Activated CD4-positive, alpha-beta T cell treated with anti-CD3 and anti-CD28 coated beads, Interleukin-2, amount 10 ng/mL, durations not matched to agents 7 days and 5 days (primary cell): Measurements from ENCODE around the gene NBAS. TPM values are rescaled to one million over a fixed set of nuclear protein-coding genes. Genes with fewer than 3 reads are reported as not detected.
A peak's percentile ranks its signal among the peaks of the same experiment; 100 is the strongest.

Source experiments
- CTCF ChIA-PET: fragments of 350-600 bp; sonication (Branson Sonifier 250); formaldehyde crosslinking; loops from one replicate; lab custom pipeline; 2021; ENCODE audit warnings: antibody characterized with exemption; lab: Charles Lee
- POLR2A ChIA-PET: fragments of 350-600 bp; sonication (Branson Sonifier 250); formaldehyde crosslinking; loops from one replicate; lab custom pipeline; 2021; ENCODE audit warnings: antibody characterized with exemption; lab: Charles Lee
- DNase-seq: peaks from one replicate; pipeline ENCODE4 v3.0.0-alpha.2; 2020
- H3K27ac Mint-ChIP-seq: one replicate; pipeline ENCODE4 v1.8.0; 2021; ENCODE audit warnings: mild to moderate bottlenecking, moderate library complexity, mixed read lengths
- H3K27me3 Mint-ChIP-seq: one replicate; pipeline ENCODE4 v1.8.0; 2021; ENCODE audit warnings: mixed read lengths
- H3K36me3 Mint-ChIP-seq: one replicate; pipeline ENCODE4 v1.8.0; 2021; ENCODE audit warnings: low read depth, mixed read lengths
- H3K4me1 Mint-ChIP-seq: one replicate; pipeline ENCODE4 v1.8.0; 2021; ENCODE audit warnings: mixed read lengths
- H3K4me3 Mint-ChIP-seq: one replicate; pipeline ENCODE4 v1.8.0; 2021; ENCODE audit warnings: mild to moderate bottlenecking, moderate library complexity, mixed read lengths
- H3K9me3 Mint-ChIP-seq: one replicate; pipeline ENCODE4 v1.8.0; 2021; ENCODE audit warnings: mixed read lengths
- total RNA-seq, 2 experiments: library from RNA; stranded (reverse); gene quantifications; one replicate each; pipeline ENCODE4 v1.2.3, GENCODE V29; 2021

Gene NBAS
- total RNA-seq, 2 experiments from 2014 or later, result 33.0 to 36.5 TPM

- Mint-ChIP-seq H3K9me3 (no peaks in the 10 kb centered on the region), H3K36me3 (no peaks in the 10 kb centered on the region), H3K27ac (no peak overlapping the region), H3K4me3 (no peak overlapping the region), H3K27me3 (no peaks in the 10 kb centered on the region), H3K4me1 (no peaks in the 10 kb centered on the region)
- no peak for DNase-seq
- ChIA-PET POLR2A (no interaction called here), CTCF (interaction anchor here (0.6 kb wide), 1 partner anchor 53 kb away, joined by 4 read pairs; no protein-coding TSS in a partner anchor)
These were observed 21.7 kb upstream of the NBAS start for GRCh38 chr2:15582710-15583357.

GRCh38 chr2:15580451-15580850, 19.3 kb upstream of the NBAS start:
- Mint-ChIP-seq H3K4me1 (no peaks in the 10 kb centered on the region), H3K9me3 (no peaks in the 10 kb centered on the region), H3K4me3 (no peak overlapping the region), H3K27me3 (no peaks in the 10 kb centered on the region), H3K27ac (no peak overlapping the region), H3K36me3 (no peaks in the 10 kb centered on the region)
- DNase-seq, result no peak
- ChIA-PET CTCF (no interaction called here), POLR2A (no interaction called here)

DNA sequence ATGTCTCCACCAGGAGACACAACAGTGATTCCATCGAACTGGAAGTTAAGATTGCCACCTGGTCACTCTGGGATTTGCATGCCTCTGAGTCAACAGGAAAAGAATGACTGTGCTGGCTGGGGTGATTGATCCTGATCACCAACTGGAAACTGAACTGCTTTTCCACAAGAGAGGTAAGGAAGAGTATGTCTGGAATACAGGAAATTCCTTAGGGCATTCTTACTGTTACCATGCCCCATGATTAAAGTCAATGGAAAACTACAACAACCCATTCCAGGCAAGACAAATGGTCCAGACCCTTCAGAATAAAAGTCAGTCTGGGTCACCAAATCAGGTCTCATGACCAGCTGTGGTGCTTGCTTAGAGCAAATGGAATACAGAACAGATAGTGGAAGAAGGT, 18.5 kb upstream of the NBAS start:
- Mint-ChIP-seq H3K27me3 (no peaks in the 10 kb centered on the region), H3K27ac (no peak overlapping the region), H3K36me3 (no peaks in the 10 kb centered on the region)

DNA sequence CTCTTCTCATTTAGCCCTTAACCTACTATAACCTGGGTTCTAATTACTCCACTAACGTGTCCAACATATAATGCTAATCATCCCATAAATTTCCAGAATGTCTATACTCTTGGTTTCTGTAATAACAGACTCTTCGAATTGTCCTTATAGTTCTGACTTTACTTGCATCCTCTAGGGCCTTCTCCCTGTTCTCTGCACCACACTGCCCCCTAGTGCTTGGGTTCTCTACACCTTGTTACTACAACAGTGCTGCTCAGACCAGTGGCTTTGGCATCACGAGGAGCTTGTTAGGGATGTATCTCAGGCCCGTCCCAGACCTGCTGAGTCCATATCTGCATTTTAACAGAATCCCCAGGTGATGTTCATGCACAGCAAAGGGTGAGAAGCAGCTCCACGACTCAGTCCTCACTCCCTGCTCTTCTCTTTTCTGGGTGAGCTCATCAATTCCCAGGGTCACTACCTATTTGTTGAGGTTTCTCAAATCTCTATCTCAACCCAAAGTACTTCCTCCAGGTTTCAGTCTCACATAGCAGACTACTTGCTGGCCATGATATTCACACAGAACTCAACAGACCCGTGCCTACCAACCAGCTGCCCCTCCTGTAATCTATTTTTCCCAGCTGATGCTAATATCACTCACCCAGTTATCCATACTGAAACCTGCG, 16.1 kb upstream of the NBAS start:
- Mint-ChIP-seq H3K9me3 (no peaks in the 10 kb centered on the region), H3K36me3 (no peaks in the 10 kb centered on the region), H3K27ac (no peak overlapping the region), H3K4me1 (no peaks in the 10 kb centered on the region), H3K4me3 (no peak overlapping the region), H3K27me3 (no peaks in the 10 kb centered on the region)
- peak; percentile 94 for DNase-seq
- POLR2A ChIA-PET, result no interaction called here
- CTCF ChIA-PET, result interaction anchor here (1.0 to 2.1 kb wide), 9 partner anchors 9 to 676 kb away, joined by 4 to 12 read pairs (median 7); partner anchors contain the start of gene NBAS

More for the DNA sequence above, 18.5 kb upstream of the NBAS start:
- POLR2A ChIA-PET, result no interaction called here
- Mint-ChIP-seq H3K4me3 (no peak overlapping the region), H3K9me3 (no peaks in the 10 kb centered on the region), H3K4me1 (no peaks in the 10 kb centered on the region)
- no peak for DNase-seq
- CTCF ChIA-PET, result interaction anchor here (1.3 kb wide), 1 partner anchor 11 kb away, joined by 4 read pairs; no protein-coding TSS in a partner anchor

DNA sequence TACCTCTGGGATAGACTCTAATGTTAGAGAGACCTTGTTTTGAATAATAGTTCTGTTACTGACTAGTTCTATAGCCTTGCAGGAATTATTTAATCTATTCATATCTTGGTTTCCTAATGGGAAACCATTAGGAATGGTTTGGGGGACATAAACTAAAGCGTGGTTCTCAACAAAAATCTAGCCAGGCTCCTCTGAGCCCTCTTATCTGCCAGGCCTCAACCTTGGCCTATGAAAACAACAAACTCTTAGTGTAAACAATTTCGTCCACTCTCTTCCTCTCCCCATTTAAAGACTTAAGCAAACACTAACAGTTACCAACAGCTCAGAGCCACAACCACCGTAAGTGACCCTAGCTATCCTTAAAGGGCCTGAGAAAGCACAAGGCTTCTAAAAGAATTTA, 10.6 kb upstream of the NBAS start:
- H3K4me3 Mint-ChIP-seq, result no peak overlapping the region
- H3K27ac Mint-ChIP-seq, result no peak overlapping the region
- H3K36me3 Mint-ChIP-seq, result no peaks in the 10 kb centered on the region
- H3K4me1 Mint-ChIP-seq, result no peaks in the 10 kb centered on the region
- CTCF ChIA-PET, result interaction anchor here (1.3 to 2.1 kb wide), 2 partner anchors 10 to 12 kb away, joined by 3 to 7 read pairs; partner anchors contain the start of gene NBAS
- no peaks in the 10 kb centered on the region for H3K27me3 Mint-ChIP-seq
- POLR2A ChIA-PET, result no interaction called here
- no peak for DNase-seq
- H3K9me3 Mint-ChIP-seq, result no peaks in the 10 kb centered on the region

DNA sequence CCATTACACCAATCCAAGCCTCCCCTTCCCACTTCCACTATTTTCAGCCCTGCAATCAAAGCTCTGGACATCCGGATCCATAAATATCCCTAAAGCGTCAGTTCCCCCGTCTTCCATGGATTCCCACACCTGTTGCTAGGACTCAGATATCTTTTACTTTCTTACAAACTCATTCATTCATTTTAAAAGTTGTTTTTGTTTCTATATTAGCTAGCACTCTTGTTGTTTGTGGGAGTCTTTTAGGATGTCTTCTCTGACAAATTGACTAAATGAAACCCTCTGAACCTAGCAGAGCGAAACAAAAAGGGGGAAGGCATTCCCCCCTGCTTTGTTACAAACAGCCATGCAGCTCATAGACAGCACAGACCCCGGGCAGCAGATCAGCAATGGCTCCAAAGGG, 9.0 kb upstream of the NBAS start:
- H3K27me3 Mint-ChIP-seq, result no peaks in the 10 kb centered on the region
- ChIA-PET CTCF (interaction anchor here (0.9 kb wide), 1 partner anchor 416 kb away, joined by 3 read pairs; no protein-coding TSS in a partner anchor), POLR2A (no interaction called here)
- no peak overlapping the region for H3K4me3 Mint-ChIP-seq
- DNase-seq, result no peak
- H3K9me3 Mint-ChIP-seq, result no peaks in the 10 kb centered on the region
- H3K27ac Mint-ChIP-seq, result no peak overlapping the region
- no peaks in the 10 kb centered on the region for H3K4me1 Mint-ChIP-seq
- H3K36me3 Mint-ChIP-seq, result no peaks in the 10 kb centered on the region

- Mint-ChIP-seq H3K4me3 (no peak overlapping the region), H3K4me1 (no peaks in the 10 kb centered on the region), H3K9me3 (no peaks in the 10 kb centered on the region), H3K27ac (no peak overlapping the region), H3K27me3 (no peaks in the 10 kb centered on the region), H3K36me3 (no peaks in the 10 kb centered on the region)
- no peak for DNase-seq
- POLR2A ChIA-PET, result no interaction called here
- CTCF ChIA-PET, result interaction anchor here (1.0 to 2.4 kb wide), 2 partner anchors 8 to 666 kb away, joined by 3 to 7 read pairs; no protein-coding TSS in a partner anchor
These were observed 7.7 kb upstream of the NBAS start for GRCh38 chr2:15568874-15569273.

DNA sequence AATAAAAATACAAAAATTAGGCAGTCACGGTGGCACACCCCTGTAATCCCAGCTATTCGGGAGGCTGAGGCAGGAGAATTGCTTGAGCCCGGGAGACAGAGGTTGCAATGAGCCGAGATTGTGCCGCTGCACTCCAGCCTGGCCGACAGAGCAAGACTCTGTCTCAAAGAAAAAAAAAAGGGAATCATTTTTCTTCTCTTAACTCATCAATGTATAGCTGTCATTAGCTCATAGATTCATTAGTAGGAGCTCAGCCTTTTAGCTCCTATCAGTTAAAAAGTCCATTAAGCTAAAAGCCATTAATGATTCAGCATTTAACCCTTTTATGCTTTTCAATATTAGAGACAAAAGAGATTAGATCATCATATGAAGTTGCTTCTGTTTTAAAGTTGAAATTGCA, 5.8 kb upstream of the NBAS start:
- peaks cover 3% of the 10 kb centered on the region for H3K9me3 Mint-ChIP-seq
- H3K4me1 Mint-ChIP-seq, result peaks cover 11% of the 10 kb centered on the region
- DNase-seq, result no peak
- CTCF ChIA-PET, result interaction anchor here (1.1 to 2.4 kb wide), 2 partner anchors 10 to 38 kb away, joined by 3 to 7 read pairs; no protein-coding TSS in a partner anchor
- no peak overlapping the region for H3K27ac Mint-ChIP-seq
- POLR2A ChIA-PET, result no interaction called here
- H3K4me3 Mint-ChIP-seq, result no peak overlapping the region
- H3K36me3 Mint-ChIP-seq, result no peaks in the 10 kb centered on the region
- H3K27me3 Mint-ChIP-seq, result no peaks in the 10 kb centered on the region

DNA sequence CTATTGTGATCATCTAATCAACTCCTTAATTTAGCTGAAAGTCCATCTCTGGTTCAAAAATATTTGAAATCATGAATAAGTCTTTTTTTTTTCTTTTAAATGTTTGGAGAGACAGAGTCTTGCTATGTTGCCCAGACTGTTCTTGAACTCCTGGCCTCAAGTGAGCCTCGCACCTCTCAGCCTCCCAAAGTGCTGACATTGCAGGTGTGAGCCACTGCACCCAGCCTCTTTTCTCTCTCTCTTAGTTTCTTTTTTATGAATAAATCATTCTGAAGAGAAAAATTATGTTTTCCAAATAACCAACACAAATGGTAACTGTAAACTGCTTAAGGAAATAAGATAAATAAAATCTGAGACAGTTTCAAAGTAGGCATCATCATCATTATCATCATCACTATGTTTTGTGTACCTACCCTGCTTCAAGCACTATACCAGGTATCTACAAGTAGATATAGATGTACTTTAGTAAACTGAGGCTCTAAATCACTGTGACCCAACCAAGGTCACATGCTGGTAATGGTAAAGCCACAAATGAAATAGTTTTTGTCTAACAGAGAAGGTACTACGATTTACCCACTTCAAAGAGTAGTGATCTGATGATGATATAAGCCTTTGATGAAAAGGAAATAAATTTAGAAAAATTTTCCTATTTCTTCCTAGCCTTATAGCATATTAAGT, 5.0 kb upstream of the NBAS start:
- no peaks in the 10 kb centered on the region for H3K27me3 Mint-ChIP-seq
- DNase-seq, result no peak
- H3K4me3 Mint-ChIP-seq, result no peak overlapping the region
- H3K4me1 Mint-ChIP-seq, result peaks cover 16% of the 10 kb centered on the region
- no peak overlapping the region for H3K27ac Mint-ChIP-seq
- CTCF ChIA-PET, result interaction anchor here (1.1 to 2.4 kb wide), 3 partner anchors 10 to 11 kb away, joined by 3 to 7 read pairs (median 7); no protein-coding TSS in a partner anchor
- peaks cover 3% of the 10 kb centered on the region for H3K9me3 Mint-ChIP-seq
- no peaks in the 10 kb centered on the region for H3K36me3 Mint-ChIP-seq
- POLR2A ChIA-PET, result no interaction called here

DNA sequence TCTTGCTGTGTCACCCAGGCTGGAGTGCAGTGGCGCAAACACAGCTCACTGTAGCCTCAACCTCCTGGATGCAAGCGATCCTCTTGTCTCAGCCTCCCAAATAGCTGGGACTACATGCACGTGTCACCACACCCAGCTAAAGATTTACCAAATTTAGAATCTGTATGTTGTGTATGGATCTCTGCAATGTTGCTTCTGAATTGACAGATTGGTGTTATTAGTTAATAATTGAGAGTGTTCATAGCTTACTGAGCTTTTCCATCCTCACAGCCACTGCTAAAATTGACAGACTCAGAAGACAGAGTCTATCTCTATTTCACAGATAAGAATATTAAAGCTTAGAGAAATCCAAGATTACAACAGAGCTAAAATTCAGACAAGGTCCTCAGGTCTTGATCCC, 4.3 kb upstream of the NBAS start:
- H3K36me3 Mint-ChIP-seq, result peaks cover 1% of the 10 kb centered on the region
- peaks cover 17% of the 10 kb centered on the region for H3K4me1 Mint-ChIP-seq
- no peak overlapping the region for H3K27ac Mint-ChIP-seq
- CTCF ChIA-PET, result interaction anchor here (1.1 to 1.5 kb wide), 3 partner anchors 9 to 12 kb away, joined by 3 to 7 read pairs (median 3); no protein-coding TSS in a partner anchor
- no peaks in the 10 kb centered on the region for H3K27me3 Mint-ChIP-seq
- H3K4me3 Mint-ChIP-seq, result no peak overlapping the region
- H3K9me3 Mint-ChIP-seq, result peaks cover 3% of the 10 kb centered on the region
- DNase-seq, result no peak
- POLR2A ChIA-PET, result no interaction called here

GRCh38 chr2:15563227-15564100, 2.3 kb upstream of the NBAS start:
- POLR2A ChIA-PET, result no interaction called here
- Mint-ChIP-seq H3K4me3 (no peak overlapping the region), H3K36me3 (peaks cover 2% of the 10 kb centered on the region), H3K27me3 (no peaks in the 10 kb centered on the region), H3K27ac (no peak overlapping the region), H3K9me3 (peaks cover 3% of the 10 kb centered on the region), H3K4me1 (peaks cover 30% of the 10 kb centered on the region)
- DNase-seq, result no peak
- CTCF ChIA-PET, result no interaction called here
